SK-N-SH (cell line): ENCODE measurements around the gene MPDZ. TPM values are rescaled to one million over a fixed set of nuclear protein-coding genes. Genes with fewer than 3 reads are reported as not detected.

Source experiments
- CTCF ChIA-PET: fragments of 300-600, 350-600 bp; formaldehyde crosslinking; extraction: SDS; loops from one replicate; lab custom pipeline; 2021; lab: Yijun Ruan, JAX
- POLR2A ChIA-PET: fragments of 350-600 bp; sonication (Branson Sonifier 250); formaldehyde crosslinking; extraction: SDS; loops from one replicate; lab custom pipeline; 2020; ENCODE audit warnings: antibody characterized with exemption, inconsistent platforms; lab: Yijun Ruan, JAX
- DNase-seq: peaks from one replicate; pipeline ENCODE4 v3.0.0; 2012
- H2AFZ ChIP-seq: fragments of 200-600 bp; sonication (generic); 2 replicates; pipeline ENCODE4 v1.8.1; 2016; ENCODE audit warnings: antibody characterized with exemption, mild to moderate bottlenecking, low read depth
- H3F3A ChIP-seq: fragments of 200-600 bp; sonication (generic); replicated peaks from 2 replicates; pipeline ENCODE3; 2016; ENCODE audit warnings: antibody characterized with exemption, mild to moderate bottlenecking; ENCODE audit not compliant: insufficient read depth
- H3K27ac ChIP-seq, 2 experiments: fragments of 200-500 bp in 1 of 2; fragments of 200-600 bp in 1 of 2; sonication (Bioruptor generic) in 1 of 2; sonication (generic), shearing (Covaris generic) in 1 of 2; 2 replicates each; pipeline versions ENCODE4 v1.5.1 to v1.6.1; 2014 to 2016; ENCODE audit warnings: low read depth in 2 of 2, inconsistent platforms in 1 of 2, low read length in 1 of 2, mild to moderate bottlenecking in 1 of 2, mixed read lengths in 1 of 2
- H3K27me3 ChIP-seq: fragments of 200-600 bp; sonication (generic), shearing (Covaris generic); 2 replicates; pipeline ENCODE4 v1.6.1; 2016; ENCODE audit warnings: mixed run types; ENCODE audit not compliant: insufficient read depth
- H3K36me3 ChIP-seq, 2 experiments: fragments of 200-500 bp in 1 of 2; fragments of 200-600 bp in 1 of 2; sonication (Bioruptor generic) in 1 of 2; sonication (generic) in 1 of 2; replicated peaks in 1 of 2; 2 replicates each; pipeline versions ENCODE3 to v1.5.1; 2014 to 2016; ENCODE audit warnings: low read length in 1 of 2, mild to moderate bottlenecking in 1 of 2; ENCODE audit not compliant: insufficient read depth in 2 of 2, control insufficient read depth in 1 of 2
- H3K4me1 ChIP-seq, 2 experiments: fragments of 200-500 bp in 1 of 2; fragments of 200-600 bp in 1 of 2; sonication (Bioruptor generic) in 1 of 2; sonication (generic), shearing (Covaris generic) in 1 of 2; 2 replicates each; pipeline versions ENCODE4 v1.5.1 to v1.6.1; 2014 to 2016; ENCODE audit warnings: low read depth in 1 of 2, low read length in 1 of 2, mixed run types in 1 of 2; ENCODE audit not compliant: insufficient read depth in 2 of 2, control insufficient read depth in 1 of 2
- H3K4me2 ChIP-seq: fragments of 200-600 bp; sonication (generic), shearing (Covaris generic); 2 replicates; pipeline ENCODE4 v1.6.1; 2017; ENCODE audit warnings: mixed run types
- H3K4me3 ChIP-seq, 2 experiments: fragments of 200-500 bp in 1 of 2; fragments of 200-600 bp in 1 of 2; sonication (Bioruptor generic) in 1 of 2; sonication (generic), shearing (Covaris generic) in 1 of 2; 2 replicates each; pipeline versions ENCODE4 v1.5.1 to v1.8.1; 2014 to 2016; ENCODE audit warnings: low read depth in 2 of 2, inconsistent platforms in 1 of 2, low read length in 1 of 2, mild to moderate bottlenecking in 1 of 2, mixed read lengths in 1 of 2, moderate library complexity in 1 of 2
- H3K79me2 ChIP-seq: fragments of 200-600 bp; sonication (generic); 2 replicates; pipeline ENCODE4 v1.8.1; 2017; ENCODE audit warnings: mild to moderate bottlenecking; ENCODE audit not compliant: insufficient read depth
- H3K9ac ChIP-seq: fragments of 200-600 bp; sonication (generic); 2 replicates; pipeline ENCODE4 v1.6.1; 2017; ENCODE audit warnings: mixed run types
- H3K9me2 ChIP-seq: fragments of 200-600 bp; sonication (generic); 2 replicates; pipeline ENCODE4 v1.6.1; 2017; ENCODE audit warnings: mixed run types
- H3K9me3 ChIP-seq: fragments of 200-600 bp; sonication (generic); 2 replicates; pipeline ENCODE4 v1.6.1; 2017; ENCODE audit warnings: mixed run types, mild to moderate bottlenecking, moderate library complexity
- H4K20me1 ChIP-seq: fragments of 200-600 bp; sonication (generic); 2 replicates; pipeline ENCODE4 v1.6.1; 2017; ENCODE audit warnings: mild to moderate bottlenecking, mixed run types; ENCODE audit not compliant: insufficient read depth
- CHD2 ChIP-seq: fragments of 150-350 bp; IDR thresholded peaks from 2 replicates; pipeline ENCODE4 v1.6.1; 2018; ENCODE audit warnings: low read length; ENCODE audit not compliant: partially characterized antibody
- CTCF ChIP-seq: fragments of 200-600 bp; sonication (generic); IDR thresholded peaks from 2 replicates; pipeline ENCODE4 v1.6.1; 2017; ENCODE audit warnings: antibody characterized with exemption, mild to moderate bottlenecking, moderate library complexity
- FOSL2 ChIP-seq: IDR thresholded peaks from 2 replicates; pipeline ENCODE4 v1.4.0; 2012; ENCODE audit warnings: low read depth, mild to moderate bottlenecking, moderate library complexity, borderline replicate concordance
- FOXJ3 ChIP-seq: sonication (generic); formaldehyde crosslinking; IDR thresholded peaks from 2 replicates; pipeline ENCODE4 v1.5.1; 2020; ENCODE audit warnings: mild to moderate bottlenecking, missing genetic modification reagents
- FOXM1 ChIP-seq: IDR thresholded peaks from 2 replicates; pipeline ENCODE4 v1.4.0; 2012; ENCODE audit warnings: low read depth, mild to moderate bottlenecking
- NFIC ChIP-seq: IDR thresholded peaks from 2 replicates; pipeline ENCODE4 v1.4.0; 2012; ENCODE audit warnings: borderline replicate concordance
- NRF1 ChIP-seq: IDR thresholded peaks from 2 replicates; pipeline ENCODE4 v1.6.1; 2012; ENCODE audit warnings: low read depth, mild to moderate bottlenecking, low read length
- PBX3 ChIP-seq: IDR thresholded peaks from 2 replicates; pipeline ENCODE4; 2012
- RCOR1 ChIP-seq: fragments of 150-350 bp; IDR thresholded peaks from 2 replicates; pipeline ENCODE4 v1.6.1; 2017; ENCODE audit warnings: antibody characterized with exemption, low read length
- REST ChIP-seq: IDR thresholded peaks from 2 replicates; pipeline ENCODE4 v1.6.1; 2012; ENCODE audit warnings: mild to moderate bottlenecking, low read depth, low read length, moderate library complexity
- RXRA ChIP-seq: IDR thresholded peaks from 2 replicates; pipeline ENCODE4 v1.4.0; 2012; ENCODE audit warnings: low read depth, mild to moderate bottlenecking, borderline replicate concordance
- TAF1 ChIP-seq: IDR thresholded peaks from 2 replicates; pipeline ENCODE4 v1.6.1; 2012; ENCODE audit warnings: low read depth, mild to moderate bottlenecking, low read length, moderate library complexity, borderline replicate concordance
- TCF12 ChIP-seq: IDR thresholded peaks from 2 replicates; pipeline ENCODE4 v1.4.0; 2012
- YY1 ChIP-seq: IDR thresholded peaks from 2 replicates; pipeline ENCODE4 v1.4.0; 2012; ENCODE audit warnings: low read depth, mild to moderate bottlenecking
- ZBTB33 ChIP-seq: IDR thresholded peaks from 2 replicates; pipeline ENCODE4 v1.4.0; 2012; ENCODE audit warnings: low read depth, borderline replicate concordance
- WGBS: methylation state at CpG from one replicate; pipeline ENCODE4 v1.1.6; 2017; ENCODE audit warnings: low lambda C conversion rate; 5-methylcytosine and 5-hydroxymethylcytosine counted together
- polyA plus RNA-seq, 3 experiments: library from polyadenylated mRNA; depleted of rRNA; stranded (reverse); fragments of >200 nt; gene quantifications; 2 replicates each; pipeline ENCODE4 v1.2.3, GENCODE V29; 2012

The MPDZ gene
- polyA plus RNA-seq, 1 of the 3 experiments (the other 2 are of a cell fraction): 20.5 TPM

GRCh38 chr9:13140843-13141592 lies 138.5 kb downstream of the MPDZ start:
- H3K9me2 ChIP-seq: no peaks in the 10 kb centered on the region
- H4K20me1 ChIP-seq: no peaks in the 10 kb centered on the region
- peaks cover 17 to 20% of the 10 kb centered on the region in 2 experiments; a peak in 3 of 4 replicates for H3K4me1 ChIP-seq
- no peak overlapping the region for H3K4me3 ChIP-seq
- no peak for TF ChIP-seq RXRA
- TF ChIP-seq NRF1: no peak
- no peak for TF ChIP-seq RCOR1
- no peak for TF ChIP-seq TAF1
- TF ChIP-seq TCF12: no peak
- TF ChIP-seq FOXM1: no peak
- TF ChIP-seq YY1: no peak
- no peak for TF ChIP-seq REST
- TF ChIP-seq CHD2: no peak
- no peak for TF ChIP-seq FOXJ3
- TF ChIP-seq PBX3: no peak
- no peak for TF ChIP-seq NFIC
- H3K79me2 ChIP-seq: no peaks in the 10 kb centered on the region
- no peak overlapping the region for H2AFZ ChIP-seq
- ChIA-PET POLR2A (no interaction called here), CTCF (interaction anchor here (1.0 kb wide), 1 partner anchor 211 kb away, joined by 3 read pairs; no protein-coding TSS in a partner anchor)
- DNase-seq: no peak
- no peaks in the 10 kb centered on the region for H3K9me3 ChIP-seq
- no peak overlapping the region for H3K4me2 ChIP-seq
- H3K27ac ChIP-seq: peak overlapping the region; percentile 71 to 92; a peak in 3 of 4 replicates
- 92% methylated on average over 5 of the region's 5 CpGs for WGBS
- no peaks in the 10 kb centered on the region for H3K27me3 ChIP-seq
- H3K9ac ChIP-seq: no peak overlapping the region
- H3F3A ChIP-seq: peaks cover 15% of the 10 kb centered on the region
- H3K36me3 ChIP-seq: peaks cover under 1 to 37% of the 10 kb centered on the region in 2 experiments

GRCh38 chr9:13139641-13140171 lies 139.8 kb downstream of the MPDZ start:
- H4K20me1 ChIP-seq: no peaks in the 10 kb centered on the region
- H3K4me3 ChIP-seq: peak overlapping the region; percentile 14 to 47; a peak in 2 of 4 replicates
- DNase-seq: no peak
- peaks cover 9 to 48% of the 10 kb centered on the region in 2 experiments for H3K36me3 ChIP-seq
- no peaks in the 10 kb centered on the region for H3K79me2 ChIP-seq
- H3K27ac ChIP-seq: peak overlapping the region; percentile 83 to 92
- H3K9ac ChIP-seq: peak overlapping the region; percentile 59; the same call in 1 of the 2 replicates
- H3K4me1 ChIP-seq: peaks cover 11 to 20% of the 10 kb centered on the region in 2 experiments; a peak in 3 of 4 replicates
- H2AFZ ChIP-seq: peak overlapping the region; percentile 72
- ChIA-PET CTCF (no interaction called here), POLR2A (no interaction called here)
- H3K27me3 ChIP-seq: no peaks in the 10 kb centered on the region
- no peaks in the 10 kb centered on the region for H3K9me2 ChIP-seq
- peak overlapping the region; percentile 78; the same call in 1 of the 2 replicates for H3K4me2 ChIP-seq
- H3F3A ChIP-seq: peaks cover 15% of the 10 kb centered on the region
- 18% methylated on average over 2 of the region's 2 CpGs for WGBS
- H3K9me3 ChIP-seq: no peaks in the 10 kb centered on the region
- TF ChIP-seq ZBTB33 (no peak), FOSL2 (peak; percentile 48; the same call in 1 of the 2 replicates), CTCF (no peak), NFIC (no peak)
